Measurements from ENCODE around the gene TSPAN18.

DNA sequence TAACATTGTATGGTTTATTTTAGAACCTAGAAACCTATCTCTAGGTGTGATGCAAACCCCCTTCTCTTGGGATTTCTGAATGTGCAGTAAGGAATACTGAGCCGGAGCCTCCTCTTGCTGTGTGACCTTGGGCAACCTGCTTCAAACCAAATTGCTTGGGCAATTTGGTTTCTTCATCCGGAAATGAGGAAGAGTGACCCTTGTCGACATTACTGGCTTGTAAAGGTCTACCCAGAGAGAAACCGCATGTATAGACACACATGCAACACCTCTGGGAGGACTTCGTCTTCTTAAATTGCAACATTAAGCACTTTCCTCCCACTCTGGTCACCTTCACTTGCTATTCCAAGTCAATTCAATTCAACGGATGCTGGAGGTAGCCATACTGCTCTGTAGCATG, 243.5 kb downstream of the TSPAN18 start:
- TF ChIP-seq, protein P1, sequence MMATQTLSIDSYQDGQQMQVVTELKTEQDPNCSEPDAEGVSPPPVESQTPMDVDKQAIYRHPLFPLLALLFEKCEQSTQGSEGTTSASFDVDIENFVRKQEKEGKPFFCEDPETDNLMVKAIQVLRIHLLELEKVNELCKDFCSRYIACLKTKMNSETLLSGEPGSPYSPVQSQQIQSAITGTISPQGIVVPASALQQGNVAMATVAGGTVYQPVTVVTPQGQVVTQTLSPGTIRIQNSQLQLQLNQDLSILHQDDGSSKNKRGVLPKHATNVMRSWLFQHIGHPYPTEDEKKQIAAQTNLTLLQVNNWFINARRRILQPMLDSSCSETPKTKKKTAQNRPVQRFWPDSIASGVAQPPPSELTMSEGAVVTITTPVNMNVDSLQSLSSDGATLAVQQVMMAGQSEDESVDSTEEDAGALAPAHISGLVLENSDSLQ (IDR thresholded peaks at IDR 0.05), result no peak
- TF ChIP-seq CTCF (IDR thresholded peaks at IDR 0.05 in 2 of 3, conservative IDR thresholded peaks at IDR 0.05 in 1 of 3; ENCODE audit: control insufficient read depth in 2 of 3, extremely low read depth in 1 of 3, insufficient read depth in 1 of 3, low read depth in 3 of 3, low read length in 3 of 3), result no peak
